IMR-90 (cell line): ENCODE results near the gene OR11G2. TPM values are rescaled to one million over a fixed set of nuclear protein-coding genes. Genes with fewer than 3 reads are reported as not detected.

ENCODE experiments used
- ATAC-seq: fragments of 200-7000 bp; cut with Tn5 transposase; 2 replicates; pipeline ENCODE4 v1.9.1; 2020; ENCODE audit warnings: low read depth, mild to moderate bottlenecking, moderate library complexity
- Bru-seq: library from RNA; stranded (reverse); fragments of 400-500 nt; gene quantifications from one replicate; lab custom pipeline; 2021; lab: Mats Ljungman, UMichigan
- BruChase-seq, 2 experiments: library from RNA; stranded (reverse); fragments of 400-500 nt; gene quantifications; one replicate each; lab custom pipeline; 2021; lab: Mats Ljungman, UMichigan
- BruUV-seq: library from RNA; stranded (reverse); fragments of 400-500 nt; replicated peaks from 2 replicates; lab custom pipeline; 2021; lab: Mats Ljungman, UMichigan
- CTCF ChIA-PET: fragments of 300-600 bp; formaldehyde crosslinking; extraction: SDS; loops from one replicate; lab custom pipeline; 2021; ENCODE audit warnings: antibody characterized with exemption; lab: Yijun Ruan, JAX
- POLR2A ChIA-PET: fragments of 300-600 bp; sonication (Branson Sonifier 250); formaldehyde crosslinking; loops from one replicate; lab custom pipeline; 2022; ENCODE audit warnings: antibody characterized with exemption; ENCODE audit not compliant: unreplicated experiment; lab: Charles Lee
- DNase-seq: peaks from one replicate; pipeline ENCODE4 v3.0.0; 2013
- H2AFZ ChIP-seq: replicated peaks from 2 replicates; pipeline ENCODE3; 2013; ENCODE audit warnings: low read length, mild to moderate bottlenecking; ENCODE audit not compliant: poor library complexity
- H2AK5ac ChIP-seq: 2 replicates; pipeline ENCODE4 v1.6.1; 2013; ENCODE audit warnings: low read depth, low read length, inconsistent platforms
- H2AK9ac ChIP-seq: replicated peaks from 2 replicates; pipeline ENCODE3; 2013; ENCODE audit warnings: mild to moderate bottlenecking, low read depth, low read length, moderate library complexity; ENCODE audit not compliant: poor library complexity
- H2BK120ac ChIP-seq: 2 replicates; pipeline ENCODE4 v1.6.1; 2013; ENCODE audit warnings: low read depth, low read length, inconsistent platforms
- H2BK15ac ChIP-seq: 3 replicates; pipeline ENCODE4 v1.6.1; 2013; ENCODE audit warnings: low read depth, low read length, inconsistent platforms
- H2BK20ac ChIP-seq: 2 replicates; pipeline ENCODE4 v1.6.1; 2013; ENCODE audit warnings: low read depth, mild to moderate bottlenecking, inconsistent platforms, low read length, moderate library complexity
- H2BK5ac ChIP-seq: 2 replicates; pipeline ENCODE4 v1.6.1; 2013; ENCODE audit warnings: mild to moderate bottlenecking, low read depth, low read length, inconsistent platforms; ENCODE audit not compliant: poor library complexity, severe bottlenecking
- H3K14ac ChIP-seq: replicated peaks from 2 replicates; pipeline ENCODE4 v1.6.1; 2013; ENCODE audit warnings: low read depth, low read length, inconsistent platforms
- H3K18ac ChIP-seq: 2 replicates; pipeline ENCODE4 v1.6.1; 2013; ENCODE audit warnings: low read depth, low read length, control low read depth
- H3K23ac ChIP-seq: 2 replicates; pipeline ENCODE4 v1.6.1; 2013; ENCODE audit warnings: low read depth, low read length, inconsistent platforms
- H3K27ac ChIP-seq: 2 replicates; pipeline ENCODE4 v1.5.1; 2013; ENCODE audit warnings: mild to moderate bottlenecking, control low read depth, low read length; ENCODE audit not compliant: insufficient read depth
- H3K27me3 ChIP-seq: 2 replicates; pipeline ENCODE4 v1.6.1; 2013; ENCODE audit warnings: low read length; ENCODE audit not compliant: control insufficient read depth, insufficient read depth
- H3K36me3 ChIP-seq: 2 replicates; pipeline ENCODE4 v1.6.1; 2013; ENCODE audit warnings: low read length, mixed read lengths; ENCODE audit not compliant: control insufficient read depth, insufficient read depth
- H3K4ac ChIP-seq: 2 replicates; pipeline ENCODE4 v1.6.1; 2013; ENCODE audit warnings: low read depth, low read length, inconsistent platforms
- H3K4me1 ChIP-seq: 2 replicates; pipeline ENCODE4 v1.6.1; 2013; ENCODE audit warnings: low read length, mixed read lengths; ENCODE audit not compliant: control insufficient read depth, insufficient read depth
- H3K4me2 ChIP-seq: 2 replicates; pipeline ENCODE4 v1.6.1; 2013; ENCODE audit warnings: low read depth, mild to moderate bottlenecking, control low read depth, low read length, moderate library complexity
- H3K4me3 ChIP-seq: 2 replicates; pipeline ENCODE4 v1.5.1; 2013; ENCODE audit warnings: low read depth, mild to moderate bottlenecking, control low read depth, low read length, moderate library complexity; ENCODE audit not compliant: insufficient read depth
- H3K56ac ChIP-seq: 2 replicates; pipeline ENCODE4 v1.6.1; 2013; ENCODE audit warnings: low read length, inconsistent platforms; ENCODE audit not compliant: insufficient read depth; ENCODE audit errors: extremely low read depth
- H3K79me1 ChIP-seq, 2 experiments: 2 replicates each; pipeline ENCODE4 v1.6.1; 2013; ENCODE audit warnings: low read length in 2 of 2, inconsistent platforms in 1 of 2, low read depth in 1 of 2
- H3K9ac ChIP-seq: 2 replicates; pipeline ENCODE4 v1.6.1; 2013; ENCODE audit warnings: low read depth, low read length, control low read depth
- H3K9me1 ChIP-seq: 2 replicates; pipeline ENCODE4 v1.6.1; 2013; ENCODE audit warnings: low read length, inconsistent platforms; ENCODE audit not compliant: insufficient read depth
- H3K9me3 ChIP-seq: 2 replicates; pipeline ENCODE4 v1.6.1; 2013; ENCODE audit warnings: low read length; ENCODE audit not compliant: control insufficient read depth, insufficient read depth
- H4K20me1 ChIP-seq: 2 replicates; pipeline ENCODE4 v1.6.1; 2013; ENCODE audit warnings: low read length, inconsistent platforms; ENCODE audit not compliant: insufficient read depth
- H4K5ac ChIP-seq: 2 replicates; pipeline ENCODE4 v1.6.1; 2013; ENCODE audit warnings: mild to moderate bottlenecking, low read depth, low read length, control low read depth
- H4K8ac ChIP-seq, 2 experiments: 2 replicates each; pipeline ENCODE4 v1.6.1; 2013; ENCODE audit warnings: low read depth in 2 of 2, low read length in 2 of 2, control low read depth in 1 of 2, inconsistent platforms in 1 of 2
- H4K91ac ChIP-seq: 2 replicates; pipeline ENCODE4 v1.6.1; 2013; ENCODE audit warnings: low read depth, low read length, inconsistent platforms; ENCODE audit not compliant: insufficient read depth
- CEBPB ChIP-seq: IDR thresholded peaks from 2 replicates; pipeline ENCODE4 v1.6.1; 2012; ENCODE audit warnings: low read depth, low read length, improper control_type of control experiment
- CHD1 ChIP-seq: IDR thresholded peaks from 2 replicates; pipeline ENCODE4 v1.6.1; 2012; ENCODE audit warnings: low read depth, low read length, improper control_type of control experiment
- CTCF ChIP-seq: conservative IDR thresholded peaks from 2 replicates; pipeline ENCODE4 v1.5.1; 2012; ENCODE audit warnings: mild to moderate bottlenecking, low read depth, low read length, improper control_type of control experiment
- ELK1 ChIP-seq: fragments of 150-350 bp; IDR thresholded peaks from 2 replicates; pipeline ENCODE4 v1.6.1; 2016; ENCODE audit warnings: low read depth, mild to moderate bottlenecking, low read length, moderate library complexity, borderline replicate concordance
- MAFK ChIP-seq: IDR thresholded peaks from 2 replicates; pipeline ENCODE4 v1.6.1; 2012; ENCODE audit warnings: low read depth, low read length, improper control_type of control experiment
- MAZ ChIP-seq: IDR thresholded peaks from 2 replicates; pipeline ENCODE4 v1.6.1; 2012; ENCODE audit warnings: low read depth, mild to moderate bottlenecking, low read length, improper control_type of control experiment, moderate library complexity, borderline replicate concordance
- MXI1 ChIP-seq: IDR thresholded peaks from 2 replicates; pipeline ENCODE4 v1.6.1; 2012; ENCODE audit warnings: low read depth, mild to moderate bottlenecking, low read length, moderate library complexity, borderline replicate concordance
- NFE2L2 ChIP-seq: fragments of 150-350 bp; IDR thresholded peaks from 2 replicates; pipeline ENCODE4 v1.6.1; 2016; ENCODE audit warnings: low read depth, mild to moderate bottlenecking, low read length
- POLR2A ChIP-seq: IDR thresholded peaks from 2 replicates; pipeline ENCODE4 v1.6.1; 2012; ENCODE audit warnings: mild to moderate bottlenecking, low read depth, low read length
- RAD21 ChIP-seq: IDR thresholded peaks from 2 replicates; pipeline ENCODE4 v1.6.1; 2012; ENCODE audit warnings: low read length, improper control_type of control experiment
- RCOR1 ChIP-seq: IDR thresholded peaks from 2 replicates; pipeline ENCODE4 v1.6.1; 2012; ENCODE audit warnings: mild to moderate bottlenecking, low read length, improper control_type of control experiment; ENCODE audit not compliant: insufficient replicate concordance
- RFX5 ChIP-seq: IDR thresholded peaks from 2 replicates; pipeline ENCODE4 v1.8.0; 2012; ENCODE audit warnings: low read depth, mild to moderate bottlenecking, low read length, moderate library complexity
- SMC3 ChIP-seq: fragments of 150-350 bp; IDR thresholded peaks from 2 replicates; pipeline ENCODE4 v1.6.1; 2016; ENCODE audit warnings: low read depth, mild to moderate bottlenecking, antibody characterized with exemption, low read length, moderate library complexity
- USF2 ChIP-seq: fragments of 150-350 bp; IDR thresholded peaks from 2 replicates; pipeline ENCODE4 v1.6.1; 2017; ENCODE audit warnings: mild to moderate bottlenecking, antibody characterized with exemption, low read length, low read depth
- WGBS, 2 experiments: methylation state at CpG; one replicate each; pipeline versions ENCODE4 v1.1.5 to v1.1.7; 2013; ENCODE audit warnings: missing lambda C conversion rate in 2 of 2; ENCODE audit not compliant: insufficient read length in 1 of 2; ENCODE audit errors: extremely low coverage in 2 of 2; 5-methylcytosine and 5-hydroxymethylcytosine counted together
- dilution Hi-C: fragments of 300-500 bp; cut with HindIII; formaldehyde crosslinking; loops from one replicate; pipeline ENCODE4 v1.14.3; 2018; ENCODE audit warnings: low sequenced_read_pairs; ENCODE audit not compliant: unreplicated experiment
- in situ Hi-C: fragments of 300-500 bp; cut with MboI; formaldehyde crosslinking; loops from 3 replicates; pipeline ENCODE4 v1.14.3; 2019; ENCODE audit warnings: low sequenced_read_pairs, inconsistent platforms, mixed read lengths
- intact Hi-C: fragments of 100-400 bp; cut with micrococcal nuclease; formaldehyde crosslinking; loops from 2 replicates; pipeline ENCODE4 v1.10.0; 2022
- long read RNA-seq: library from polyadenylated mRNA; unstranded; transcript quantifications from one replicate; pipeline ENCODE4 v2.0.0, GENCODE V29; 2021; ENCODE audit not compliant: unreplicated experiment
- polyA plus RNA-seq, 3 experiments: library from polyadenylated mRNA; depleted of rRNA; stranded (reverse); fragments of >200 nt; gene quantifications; 2 replicates each; pipeline ENCODE4 v1.2.3, GENCODE V29; 2012; ENCODE audit warnings: low replicate concordance in 1 of 3
- total RNA-seq: library from RNA; depleted of rRNA; stranded (reverse); fragments of >200 nt; gene quantifications from 2 replicates; pipeline ENCODE4 v1.2.3, GENCODE V29; 2012; rRNA removed

OR11G2 gene, protein sequence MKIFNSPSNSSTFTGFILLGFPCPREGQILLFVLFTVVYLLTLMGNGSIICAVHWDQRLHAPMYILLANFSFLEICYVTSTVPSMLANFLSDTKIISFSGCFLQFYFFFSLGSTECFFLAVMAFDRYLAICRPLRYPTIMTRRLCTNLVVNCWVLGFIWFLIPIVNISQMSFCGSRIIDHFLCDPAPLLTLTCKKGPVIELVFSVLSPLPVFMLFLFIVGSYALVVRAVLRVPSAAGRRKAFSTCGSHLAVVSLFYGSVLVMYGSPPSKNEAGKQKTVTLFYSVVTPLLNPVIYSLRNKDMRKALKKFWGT
- total RNA-seq: not detected in 2 replicates
- not detected in 2 replicates for polyA plus RNA-seq (2012; rRNA removed)
- polyA plus RNA-seq (2012; cell fraction: cytosol; rRNA removed): not detected in 2 replicates
- not detected in 2 replicates for polyA plus RNA-seq (2012; cell fraction: nucleus; rRNA removed; ENCODE audit: low replicate concordance)
- Bru-seq, nascent RNA: not detected
- BruChase-seq, experiment 1, labeled RNA remaining after a 6-hour chase: not detected
- BruChase-seq, experiment 2, labeled RNA remaining after a 2-hour chase: not detected
- long read RNA-seq: 0 reads

DNA sequence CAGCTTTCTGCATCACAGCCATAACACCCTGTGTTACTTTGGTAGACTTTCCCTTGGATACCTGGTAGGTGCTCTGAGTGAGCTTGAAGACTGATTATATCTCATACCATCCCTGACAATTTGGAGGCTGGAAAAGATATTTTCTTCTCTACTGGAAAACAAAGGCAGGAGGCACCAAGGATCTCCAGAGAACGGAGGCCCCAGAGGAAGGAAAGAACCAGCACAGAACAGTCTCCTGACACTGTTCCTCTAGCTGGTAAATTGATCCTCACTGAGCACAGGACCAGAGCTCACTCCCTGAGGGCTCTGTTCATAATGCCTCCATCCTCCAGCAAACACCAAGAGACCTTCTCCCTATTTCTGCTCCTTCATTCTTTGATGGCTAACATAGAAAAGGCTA is at the start of gene OR11G2:
Gene OR11G2 (plus strand): TSS at position 301 of the 400 bp plus-strand sequence. CDS start 6,542 bp downstream, outside the sequence.
- Histone ChIP-seq H3K9me3 (peaks cover 5% of the 10 kb centered on the region; the same call in 1 of the 2 replicates), H2BK20ac (no peak within 1 kb of the TSS), H3K27ac (no peak within 1 kb of the TSS), H2BK15ac (no peak within 1 kb of the TSS), H3K4ac (no peak within 1 kb of the TSS), H3K4me3 (no peak within 1 kb of the TSS), H2BK5ac (no peak within 1 kb of the TSS), H4K5ac (no peak within 1 kb of the TSS), H2AK9ac (no peak within 1 kb of the TSS), H3K9ac (no peak within 1 kb of the TSS), H3K9me1 (no peaks in the 10 kb centered on the region), H4K20me1 (no peaks in the 10 kb centered on the region), H3K23ac (no peak within 1 kb of the TSS), H4K91ac (no peak within 1 kb of the TSS), H3K4me2 (no peak within 1 kb of the TSS), H3K27me3 (no peaks in the 10 kb centered on the region), H3K18ac (no peak within 1 kb of the TSS), H2BK120ac (no peak within 1 kb of the TSS), H2AFZ (no peak within 1 kb of the TSS), H2AK5ac (no peak within 1 kb of the TSS), H3K79me1 (no peaks in the 10 kb centered on the region), H3K36me3 (no peaks in the 10 kb centered on the region), H3K56ac (no peak within 1 kb of the TSS), H3K14ac (no peak within 1 kb of the TSS), H4K8ac (no peak within 1 kb of the TSS), H3K4me1 (no peaks in the 10 kb centered on the region)
- in situ Hi-C loops (no loop called here), dilution Hi-C loops (no loop called here), intact Hi-C loops (no loop called here)
- ChIA-PET CTCF (no interaction called here), POLR2A (no interaction called here)
- no peak for DNase-seq
- WGBS, 2 experiments: no CpG with 5 or more reads among the region's 1 CpG
- BruUV-seq: no TSS peak
- ATAC-seq: no peak
- no peak for TF ChIP-seq USF2
- TF ChIP-seq SMC3: no peak
- TF ChIP-seq POLR2A: no peak
- no peak for TF ChIP-seq MXI1
- no peak for TF ChIP-seq CEBPB
- no peak for TF ChIP-seq RAD21
- TF ChIP-seq RFX5: no peak
- TF ChIP-seq MAZ: no peak
- TF ChIP-seq CTCF: no peak
- no peak for TF ChIP-seq ELK1
- no peak for TF ChIP-seq RCOR1
- no peak for TF ChIP-seq MAFK
- no peak for TF ChIP-seq CHD1
- TF ChIP-seq NFE2L2: no peak
